ENCODE data around the gene CHAF1B. TPM values are rescaled to one million over a fixed set of nuclear protein-coding genes. Genes with fewer than 3 reads are reported as not detected.

Gene CHAF1B
- total and polyA plus RNA-seq, 10 of the 15 experiments (the other 5 are each of a cell fraction or from before 2014, with no cell fraction given), result 5.9 to 31.5 (median 17.3) TPM

DNA sequence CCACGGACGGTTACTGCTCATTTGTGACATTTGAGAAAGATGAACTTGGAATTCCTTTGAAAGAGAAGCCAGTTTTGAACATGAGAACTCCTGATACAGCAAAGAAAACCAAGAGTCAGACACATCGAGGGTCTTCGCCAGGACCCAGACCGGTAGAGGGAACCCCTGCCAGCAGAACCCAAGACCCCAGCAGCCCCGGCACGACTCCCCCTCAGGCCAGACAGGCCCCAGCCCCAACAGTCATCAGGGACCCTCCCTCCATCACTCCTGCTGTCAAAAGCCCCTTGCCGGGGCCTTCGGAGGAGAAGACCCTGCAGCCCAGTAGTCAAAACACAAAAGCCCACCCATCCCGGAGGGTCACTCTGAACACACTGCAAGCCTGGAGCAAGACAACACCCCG, 27.7 kb downstream of the CHAF1B start (continued):
- TF ChIP-seq, protein P1, sequence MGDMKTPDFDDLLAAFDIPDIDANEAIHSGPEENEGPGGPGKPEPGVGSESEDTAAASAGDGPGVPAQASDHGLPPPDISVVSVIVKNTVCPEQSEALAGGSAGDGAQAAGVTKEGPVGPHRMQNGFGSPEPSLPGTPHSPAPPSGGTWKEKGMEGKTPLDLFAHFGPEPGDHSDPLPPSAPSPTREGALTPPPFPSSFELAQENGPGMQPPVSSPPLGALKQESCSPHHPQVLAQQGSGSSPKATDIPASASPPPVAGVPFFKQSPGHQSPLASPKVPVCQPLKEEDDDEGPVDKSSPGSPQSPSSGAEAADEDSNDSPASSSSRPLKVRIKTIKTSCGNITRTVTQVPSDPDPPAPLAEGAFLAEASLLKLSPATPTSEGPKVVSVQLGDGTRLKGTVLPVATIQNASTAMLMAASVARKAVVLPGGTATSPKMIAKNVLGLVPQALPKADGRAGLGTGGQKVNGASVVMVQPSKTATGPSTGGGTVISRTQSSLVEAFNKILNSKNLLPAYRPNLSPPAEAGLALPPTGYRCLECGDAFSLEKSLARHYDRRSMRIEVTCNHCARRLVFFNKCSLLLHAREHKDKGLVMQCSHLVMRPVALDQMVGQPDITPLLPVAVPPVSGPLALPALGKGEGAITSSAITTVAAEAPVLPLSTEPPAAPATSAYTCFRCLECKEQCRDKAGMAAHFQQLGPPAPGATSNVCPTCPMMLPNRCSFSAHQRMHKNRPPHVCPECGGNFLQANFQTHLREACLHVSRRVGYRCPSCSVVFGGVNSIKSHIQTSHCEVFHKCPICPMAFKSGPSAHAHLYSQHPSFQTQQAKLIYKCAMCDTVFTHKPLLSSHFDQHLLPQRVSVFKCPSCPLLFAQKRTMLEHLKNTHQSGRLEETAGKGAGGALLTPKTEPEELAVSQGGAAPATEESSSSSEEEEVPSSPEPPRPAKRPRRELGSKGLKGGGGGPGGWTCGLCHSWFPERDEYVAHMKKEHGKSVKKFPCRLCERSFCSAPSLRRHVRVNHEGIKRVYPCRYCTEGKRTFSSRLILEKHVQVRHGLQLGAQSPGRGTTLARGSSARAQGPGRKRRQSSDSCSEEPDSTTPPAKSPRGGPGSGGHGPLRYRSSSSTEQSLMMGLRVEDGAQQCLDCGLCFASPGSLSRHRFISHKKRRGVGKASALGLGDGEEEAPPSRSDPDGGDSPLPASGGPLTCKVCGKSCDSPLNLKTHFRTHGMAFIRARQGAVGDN (IDR thresholded peaks at IDR 0.05), result no peak
- no peak for TF ChIP-seq SMAD1 (IDR thresholded peaks at IDR 0.05; ENCODE audit: low read depth, partially characterized antibody)
- no peak for TF ChIP-seq SUZ12 (IDR thresholded peaks at IDR 0.05; ENCODE audit: unreplicated experiment)
- no peak for TF ChIP-seq YY1 (IDR thresholded peaks at IDR 0.05; ENCODE audit: low read depth, low read length)

DNA sequence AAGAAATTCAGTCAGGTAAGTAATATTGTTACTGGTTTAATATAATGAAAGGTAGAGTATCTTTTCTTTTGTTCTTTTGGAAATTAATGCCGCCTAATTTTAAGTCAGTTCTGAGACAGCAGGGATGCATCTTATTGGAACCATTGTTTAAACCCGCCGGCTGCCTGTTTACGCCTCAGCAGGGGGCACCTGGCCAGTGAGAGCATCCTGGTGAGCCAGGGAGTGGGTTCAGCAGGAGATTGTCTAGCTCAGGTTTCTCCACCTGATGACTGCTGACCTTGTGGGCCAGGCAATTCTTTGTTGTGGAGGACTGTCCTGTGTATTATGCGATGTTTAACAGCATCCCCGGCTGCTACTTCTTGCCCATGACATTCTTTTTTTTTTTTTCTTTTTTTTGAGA, 30.2 kb downstream of the CHAF1B start:
- no peak overlapping the region for H3K9ac ChIP-seq (ENCODE audit: control insufficient read depth, insufficient read depth, low read length)
- no peak overlapping the region for H3K4me2 ChIP-seq (ENCODE audit: control insufficient read depth, insufficient read depth)
- no peak overlapping the region for H2AFZ ChIP-seq (ENCODE audit: control insufficient read depth, low read depth, low read length)
- H3K9me3 ChIP-seq (replicated peaks; ENCODE audit: control insufficient read depth, insufficient read depth, low read length), result no peaks in the 10 kb centered on the region
- ChIA-PET CTCF (no interaction called here), POLR2A (no interaction called here), RAD21 (ENCODE audit: unreplicated experiment) (no interaction called here), SMC1A (ENCODE audit: uncharacterized antibody, unreplicated experiment) (no interaction called here)
- ATAC-seq (no peak), DNase-seq (ENCODE audit: low read depth, low spot score) (no peak), FAIRE-seq (no peak)
- H3K4me1 ChIP-seq (ENCODE audit: control insufficient read depth, insufficient read depth, low read length), result no peaks in the 10 kb centered on the region
- H3K27ac ChIP-seq (ENCODE audit: control insufficient read depth, insufficient read depth), result no peak overlapping the region
- no peak overlapping the region for H3K4me3 ChIP-seq
- no peak for TF ChIP-seq NRF1 (conservative IDR thresholded peaks at IDR 0.05; ENCODE audit: low read depth, low read length)
- in situ Hi-C loops (cut with MboI), result no loop called here
- no peaks in the 10 kb centered on the region for H4K20me1 ChIP-seq (ENCODE audit: control insufficient read depth, insufficient read depth)
- H3K36me3 ChIP-seq (ENCODE audit: control insufficient read depth in 2 of 2, insufficient read depth in 2 of 2, low read length in 1 of 2), result peaks cover 13 to 15% of the 10 kb centered on the region in 2 experiments; a peak in 3 of 4 replicates
- H3K27me3 ChIP-seq (replicated peaks in 1 of 2; ENCODE audit: control insufficient read depth in 2 of 2, insufficient read depth in 2 of 2, low read length in 1 of 2), result no peaks in the 10 kb centered on the region
- WGBS (ENCODE audit: insufficient coverage, insufficient replicate concordance, low lambda C conversion rate, missing lambda C conversion rate), result 96% methylated on average over 6 of the region's 6 CpGs
- H3K79me2 ChIP-seq (ENCODE audit: control insufficient read depth, insufficient read depth, low read length), result no peaks in the 10 kb centered on the region
- BruUV-seq (replicated peaks), result no TSS peak
- intact Hi-C loops (cut with micrococcal nuclease; ENCODE audit: unreplicated experiment), result no loop called here

Data from GM12878 (cell line).